Endothelial cell (in vitro differentiated cells): ENCODE results near the gene LIN54. TPM values are rescaled to one million over a fixed set of nuclear protein-coding genes. Genes with fewer than 3 reads are reported as not detected.
"Not testable (repeated sequence)": the region's sequence is repeated elsewhere in the genome, so short reads cannot be mapped to it uniquely, and the experiment has no call there.

Experiments used
- DNase-seq: peaks from one replicate; pipeline ENCODE4 v3.0.0; 2021; ENCODE audit warnings: low spot score
- H3K27ac Mint-ChIP-seq: one replicate; pipeline ENCODE4 v1.8.0; 2021; ENCODE audit warnings: mixed read lengths, inconsistent platforms; ENCODE audit not compliant: unreplicated experiment
- H3K27me3 Mint-ChIP-seq: one replicate; pipeline ENCODE4 v1.8.0; 2021; ENCODE audit warnings: mild to moderate bottlenecking, moderate library complexity, mixed read lengths, inconsistent platforms; ENCODE audit not compliant: unreplicated experiment
- H3K36me3 Mint-ChIP-seq: one replicate; pipeline ENCODE4 v1.8.0; 2021; ENCODE audit warnings: mild to moderate bottlenecking, low read depth, mixed read lengths, inconsistent platforms; ENCODE audit not compliant: unreplicated experiment
- H3K4me1 Mint-ChIP-seq: one replicate; pipeline ENCODE4 v1.8.0; 2021; ENCODE audit warnings: mild to moderate bottlenecking, mixed read lengths, inconsistent platforms; ENCODE audit not compliant: unreplicated experiment
- H3K4me3 Mint-ChIP-seq: one replicate; pipeline ENCODE4 v1.8.0; 2021; ENCODE audit warnings: mild to moderate bottlenecking, mixed read lengths, inconsistent platforms; ENCODE audit not compliant: unreplicated experiment
- H3K9me3 Mint-ChIP-seq: one replicate; pipeline ENCODE4 v1.8.0; 2021; ENCODE audit warnings: mixed read lengths, inconsistent platforms; ENCODE audit not compliant: unreplicated experiment
- long read RNA-seq: library from polyadenylated mRNA; unstranded; transcript quantifications from one replicate; pipeline ENCODE4 v2.0.0, GENCODE V29; 2020; ENCODE audit not compliant: unreplicated experiment
- total RNA-seq: library from RNA; stranded (reverse); fragmentation: NEBNext Ultra II Directional; extraction: Animal tissue kit (Norgen Biotek cat#: 25700); gene quantifications from one replicate; pipeline ENCODE4 v1.2.1, GENCODE V29; 2021; ENCODE audit not compliant: unreplicated experiment
- TF ChIP-seq, protein P1 (sequence below): fragments of 200-600 bp; sonication (generic); IDR thresholded peaks from one replicate; pipeline ENCODE4 v1.5.0; 2021; ENCODE audit warnings: antibody characterized with exemption; ENCODE audit not compliant: unreplicated experiment

Gene LIN54
- total RNA-seq: 10.9 TPM
- long read RNA-seq, full-length matches to known transcripts: 1 of 1 reads
- long read RNA-seq, partial matches to known transcripts: 0 of 1 reads
- long read RNA-seq, other reads (novel, unspliced or antisense): 0 of 1 reads

DNA sequence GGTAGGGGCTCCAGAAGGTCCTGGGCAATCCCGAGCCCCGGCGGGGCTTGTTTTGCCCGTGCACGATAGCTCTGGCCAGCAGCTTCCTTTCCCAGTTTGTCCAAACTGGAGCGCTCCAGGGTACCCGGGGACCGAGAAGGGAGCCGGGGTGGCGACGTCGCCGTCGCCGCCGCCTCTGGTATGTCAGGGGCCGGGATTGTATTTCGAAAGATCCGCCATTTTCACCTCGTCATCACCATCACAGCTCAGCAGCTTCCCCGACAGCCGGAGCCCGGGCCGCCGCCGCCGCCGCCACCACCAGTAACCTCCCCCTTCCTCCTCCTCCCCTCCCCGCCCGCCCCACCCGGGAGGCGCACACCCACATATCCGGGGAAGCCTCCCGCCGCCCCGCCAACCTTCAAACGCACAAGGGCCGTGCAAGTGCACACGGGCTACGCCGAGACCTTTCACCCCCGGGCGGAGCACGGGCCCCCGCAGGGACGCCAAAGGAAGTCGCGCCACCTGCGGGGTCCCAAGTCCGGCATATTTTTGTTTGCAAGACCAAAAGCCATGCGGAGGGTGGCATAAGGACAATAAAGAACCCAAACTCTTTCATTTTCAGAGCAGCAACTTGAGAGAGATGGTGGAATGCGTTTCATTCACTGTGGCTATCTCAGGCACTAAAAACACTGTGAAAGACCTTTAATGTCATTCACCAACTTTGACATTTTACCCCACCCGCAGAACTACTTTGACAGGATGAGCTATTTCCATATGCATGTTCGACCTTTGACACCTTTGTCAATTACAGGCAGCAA, at the start of gene LIN54:
TSS of gene LIN54 (minus strand) at position 302 of the 797 bp plus-strand sequence. CDS start 25,979 bp downstream, outside the sequence.
- no peaks in the 10 kb centered on the region for H3K9me3 Mint-ChIP-seq
- H3K27me3 Mint-ChIP-seq: peaks cover 11% of the 10 kb centered on the region
- H3K27ac Mint-ChIP-seq: peak within 1 kb of the TSS; percentile 92
- peak; percentile 62 for DNase-seq
- peak within 1 kb of the TSS; percentile 98 for H3K4me3 Mint-ChIP-seq
- peaks cover 5% of the 10 kb centered on the region for H3K36me3 Mint-ChIP-seq
- TF ChIP-seq, protein P1, sequence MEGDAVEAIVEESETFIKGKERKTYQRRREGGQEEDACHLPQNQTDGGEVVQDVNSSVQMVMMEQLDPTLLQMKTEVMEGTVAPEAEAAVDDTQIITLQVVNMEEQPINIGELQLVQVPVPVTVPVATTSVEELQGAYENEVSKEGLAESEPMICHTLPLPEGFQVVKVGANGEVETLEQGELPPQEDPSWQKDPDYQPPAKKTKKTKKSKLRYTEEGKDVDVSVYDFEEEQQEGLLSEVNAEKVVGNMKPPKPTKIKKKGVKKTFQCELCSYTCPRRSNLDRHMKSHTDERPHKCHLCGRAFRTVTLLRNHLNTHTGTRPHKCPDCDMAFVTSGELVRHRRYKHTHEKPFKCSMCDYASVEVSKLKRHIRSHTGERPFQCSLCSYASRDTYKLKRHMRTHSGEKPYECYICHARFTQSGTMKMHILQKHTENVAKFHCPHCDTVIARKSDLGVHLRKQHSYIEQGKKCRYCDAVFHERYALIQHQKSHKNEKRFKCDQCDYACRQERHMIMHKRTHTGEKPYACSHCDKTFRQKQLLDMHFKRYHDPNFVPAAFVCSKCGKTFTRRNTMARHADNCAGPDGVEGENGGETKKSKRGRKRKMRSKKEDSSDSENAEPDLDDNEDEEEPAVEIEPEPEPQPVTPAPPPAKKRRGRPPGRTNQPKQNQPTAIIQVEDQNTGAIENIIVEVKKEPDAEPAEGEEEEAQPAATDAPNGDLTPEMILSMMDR: no peak
- peaks cover 29% of the 10 kb centered on the region for H3K4me1 Mint-ChIP-seq

DNA sequence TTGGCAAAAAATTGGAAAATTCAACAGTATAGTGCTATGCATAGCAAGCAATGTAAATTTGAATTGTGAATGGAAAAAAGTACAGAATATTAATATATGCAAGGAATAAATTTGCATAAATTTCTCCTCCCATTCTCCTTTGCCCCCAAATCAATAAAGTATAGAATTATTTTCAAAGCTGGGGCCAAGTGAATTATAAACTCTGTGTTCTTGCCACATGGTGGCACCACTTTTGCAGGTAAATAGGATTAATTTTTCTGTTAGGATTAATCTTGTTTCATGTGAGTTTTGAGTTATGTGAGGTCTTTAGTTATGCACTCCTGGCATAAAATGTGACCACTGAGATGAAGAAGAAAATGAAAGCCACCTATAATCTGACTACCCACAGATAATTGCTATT, 44.3 kb upstream of the LIN54 start:
- TF ChIP-seq, protein P1: peak; percentile 22
- peaks cover 36% of the 10 kb centered on the region for H3K36me3 Mint-ChIP-seq
- H3K27ac Mint-ChIP-seq: no peak overlapping the region
- peaks cover 5% of the 10 kb centered on the region for H3K27me3 Mint-ChIP-seq
- no peaks in the 10 kb centered on the region for H3K9me3 Mint-ChIP-seq
- H3K4me3 Mint-ChIP-seq: no peak overlapping the region
- no peak for DNase-seq
- H3K4me1 Mint-ChIP-seq: no peaks in the 10 kb centered on the region

DNA sequence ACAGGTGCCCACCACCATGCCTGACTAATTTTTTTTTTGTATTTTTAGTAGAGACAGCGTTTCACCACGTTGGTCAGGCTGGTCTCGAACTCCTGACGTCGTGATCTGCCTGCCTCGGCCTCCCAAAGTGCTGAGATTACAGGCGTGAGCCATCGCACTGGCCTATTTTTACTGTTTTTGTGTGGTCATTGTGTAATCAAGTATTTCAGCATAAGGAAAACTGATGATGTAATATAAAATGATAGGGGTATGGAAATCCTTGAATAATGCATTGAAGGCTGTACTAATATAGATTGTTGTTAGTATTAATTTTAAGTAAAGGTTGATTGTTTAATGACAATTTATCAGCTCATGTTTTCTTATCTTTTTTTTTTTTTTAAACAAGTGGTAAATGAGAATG, 38.2 kb upstream of the LIN54 start:
- peaks cover 30% of the 10 kb centered on the region for H3K36me3 Mint-ChIP-seq
- H3K4me1 Mint-ChIP-seq, H3K4me3 Mint-ChIP-seq, H3K9me3 Mint-ChIP-seq, DNase-seq, H3K27ac Mint-ChIP-seq, H3K27me3 Mint-ChIP-seq: not testable (repeated sequence)

DNA sequence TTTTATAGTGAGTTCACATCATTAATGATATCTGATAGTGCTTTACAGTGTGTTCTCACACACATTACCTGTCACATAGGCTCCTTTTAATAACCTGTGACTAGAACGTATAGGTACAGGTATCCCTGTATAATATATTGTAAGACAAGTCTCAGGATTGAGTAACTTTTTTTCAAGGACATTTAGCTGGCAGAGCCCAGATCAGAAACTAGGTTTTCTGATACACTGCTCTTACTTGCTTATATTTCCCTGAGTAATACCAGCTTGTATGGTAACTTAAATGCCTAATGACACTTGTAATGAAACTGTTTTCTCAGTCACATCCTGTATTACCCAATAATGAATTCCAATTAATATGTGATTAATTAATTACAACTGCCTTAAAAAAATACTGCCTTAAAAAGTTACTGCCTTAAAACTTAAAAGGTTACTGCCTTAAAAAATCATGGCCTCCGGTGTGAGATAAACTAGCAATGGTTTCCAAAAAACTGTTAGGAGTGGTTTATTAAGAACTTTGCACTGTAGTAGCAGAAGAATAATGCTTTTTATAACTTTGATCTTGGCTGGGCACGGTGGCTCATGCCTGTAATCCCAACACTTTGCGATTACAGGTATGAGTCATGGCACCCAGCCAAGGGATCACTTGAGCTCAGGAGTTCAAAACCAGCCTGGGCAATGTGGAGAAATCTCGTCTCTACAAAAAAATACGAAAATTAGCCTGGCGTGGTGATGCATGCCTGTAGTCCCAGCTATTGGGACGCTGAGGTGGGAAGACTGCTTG, 36.3 kb upstream of the LIN54 start:
- Mint-ChIP-seq H3K4me3 (no peak overlapping the region), H3K9me3 (no peaks in the 10 kb centered on the region), H3K27ac (no peak overlapping the region), H3K4me1 (no peaks in the 10 kb centered on the region), H3K36me3 (peaks cover 16% of the 10 kb centered on the region), H3K27me3 (peaks cover 3% of the 10 kb centered on the region)
- TF ChIP-seq, protein P1: no peak
- no peak for DNase-seq

DNA sequence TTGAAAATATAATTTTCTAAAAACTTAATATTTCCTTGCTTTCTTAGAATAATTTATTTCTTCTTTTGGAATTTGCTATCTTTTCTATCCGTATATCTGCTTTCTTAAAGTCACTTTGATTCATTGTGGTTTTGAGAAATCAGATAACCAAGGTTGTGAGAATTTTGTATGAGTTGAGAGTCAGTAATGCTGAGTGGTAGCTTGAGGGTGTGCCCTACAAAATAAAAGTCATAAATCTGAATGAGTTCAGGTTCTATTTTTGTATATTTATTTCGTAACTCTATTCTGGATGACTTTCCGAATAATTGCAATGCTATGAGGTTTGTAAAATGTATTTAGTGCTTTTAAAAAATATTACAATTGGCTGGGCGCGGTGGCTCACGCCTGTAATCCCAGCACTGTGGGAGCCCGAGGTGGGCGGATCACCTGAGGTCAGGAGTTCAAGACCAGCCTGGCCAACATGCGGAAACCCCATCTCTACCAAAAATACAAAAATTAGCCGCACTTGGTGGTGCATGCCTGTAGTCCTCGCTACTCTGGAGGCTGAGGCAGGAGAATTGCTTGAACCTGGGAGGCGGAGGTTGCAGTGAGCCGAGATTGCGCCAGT, 33.3 kb upstream of the LIN54 start:
- H3K4me1 Mint-ChIP-seq: no peaks in the 10 kb centered on the region
- H3K36me3 Mint-ChIP-seq: no peaks in the 10 kb centered on the region
- no peak overlapping the region for H3K4me3 Mint-ChIP-seq
- no peaks in the 10 kb centered on the region for H3K9me3 Mint-ChIP-seq
- H3K27ac Mint-ChIP-seq: no peak overlapping the region
- TF ChIP-seq, protein P1: no peak
- no peaks in the 10 kb centered on the region for H3K27me3 Mint-ChIP-seq
- DNase-seq: no peak

DNA sequence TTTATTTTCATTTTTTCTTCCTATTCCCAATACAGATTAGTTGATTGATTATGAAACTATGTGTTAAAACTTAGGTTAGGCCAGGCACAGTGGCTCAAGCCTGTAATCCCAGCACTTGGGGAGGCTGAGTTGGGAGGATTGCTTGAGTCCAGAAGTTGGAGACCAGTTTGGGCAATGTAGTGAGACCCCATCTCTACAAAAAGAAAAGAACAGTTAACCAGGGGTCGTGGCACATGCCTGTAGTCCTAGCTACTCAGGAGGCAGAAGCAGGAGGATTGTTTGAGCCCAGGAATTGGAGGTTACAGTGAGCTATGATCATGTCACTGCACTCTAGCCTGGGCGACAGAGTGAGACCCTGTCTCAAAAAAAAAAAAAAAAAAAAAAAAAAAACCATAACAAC, 32.5 kb upstream of the LIN54 start:
- H3K27me3 Mint-ChIP-seq, H3K4me1 Mint-ChIP-seq, H3K4me3 Mint-ChIP-seq, H3K27ac Mint-ChIP-seq, H3K36me3 Mint-ChIP-seq, DNase-seq, H3K9me3 Mint-ChIP-seq: not testable (repeated sequence)
